HG03565 (cell line): ENCODE measurements around the gene RSPO3.

Experiments used
- ATAC-seq: cut with Tn5 transposase; IDR thresholded peaks from one replicate; pipeline ENCODE4 v1.9.1; 2021; ENCODE audit warnings: mild to moderate bottlenecking, moderate library complexity; ENCODE audit not compliant: unreplicated experiment

Gene RSPO3

DNA sequence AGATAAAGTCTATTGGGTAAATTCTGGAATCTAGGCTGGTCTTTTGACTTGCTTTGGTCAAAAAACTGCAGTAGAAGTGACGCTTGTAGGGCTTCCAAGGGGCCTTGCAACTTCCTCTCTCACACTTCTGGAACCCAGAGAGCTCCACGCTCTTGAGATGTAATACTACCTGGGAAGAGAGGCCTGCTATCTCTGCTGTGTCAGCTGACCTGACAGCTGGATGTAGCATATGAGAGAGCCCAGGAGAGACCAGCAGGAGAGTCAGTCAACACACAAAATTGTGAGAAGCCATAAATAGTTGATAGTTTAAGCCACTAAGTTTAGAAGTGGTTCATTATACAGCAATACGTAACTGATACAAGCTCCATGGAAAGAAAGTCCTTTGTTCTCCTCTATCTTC lies 7.8 kb upstream of the RSPO3 start:
- ATAC-seq, result no peak

- ATAC-seq, result no peak
Measured at GRCh38 chr6:127111526-127111925, 6.9 kb upstream of the RSPO3 start.

GRCh38 chr6:127114214-127114760 lies 4.2 kb upstream of the RSPO3 start:
- no peak for ATAC-seq

DNA sequence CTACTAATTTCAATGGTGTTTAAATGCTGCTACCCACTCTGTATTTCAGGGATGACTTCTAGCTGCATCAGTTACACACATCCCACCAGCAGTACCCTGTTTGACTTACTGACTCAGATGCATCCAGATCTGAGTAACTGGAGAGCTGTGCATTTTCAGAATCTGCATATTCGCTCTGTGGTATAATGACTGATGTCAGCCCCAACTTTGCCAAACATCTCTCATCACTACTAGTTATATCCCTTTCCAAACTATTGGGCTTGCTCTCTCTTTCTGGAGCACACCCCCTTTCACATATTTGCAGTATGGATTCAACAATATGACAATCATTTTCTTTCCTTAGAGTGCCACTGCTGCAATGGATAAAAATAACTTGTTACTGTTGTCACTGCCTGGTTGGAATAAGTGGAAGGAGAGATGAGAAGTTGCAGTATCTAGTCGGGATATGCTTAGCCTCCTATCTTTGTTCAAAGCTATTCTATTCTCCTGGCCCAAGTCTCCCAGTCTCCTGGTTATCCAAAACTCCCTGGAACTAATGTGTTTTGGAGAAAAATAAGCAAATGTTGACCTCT lies 3.3 kb upstream of the RSPO3 start:
- no peak for ATAC-seq

- ATAC-seq, result no peak
Measured at GRCh38 chr6:127115746-127116145, 2.7 kb upstream of the RSPO3 start.

GRCh38 chr6:127117979-127118297 lies 533 bp upstream of the RSPO3 start:
- no peak for ATAC-seq

DNA sequence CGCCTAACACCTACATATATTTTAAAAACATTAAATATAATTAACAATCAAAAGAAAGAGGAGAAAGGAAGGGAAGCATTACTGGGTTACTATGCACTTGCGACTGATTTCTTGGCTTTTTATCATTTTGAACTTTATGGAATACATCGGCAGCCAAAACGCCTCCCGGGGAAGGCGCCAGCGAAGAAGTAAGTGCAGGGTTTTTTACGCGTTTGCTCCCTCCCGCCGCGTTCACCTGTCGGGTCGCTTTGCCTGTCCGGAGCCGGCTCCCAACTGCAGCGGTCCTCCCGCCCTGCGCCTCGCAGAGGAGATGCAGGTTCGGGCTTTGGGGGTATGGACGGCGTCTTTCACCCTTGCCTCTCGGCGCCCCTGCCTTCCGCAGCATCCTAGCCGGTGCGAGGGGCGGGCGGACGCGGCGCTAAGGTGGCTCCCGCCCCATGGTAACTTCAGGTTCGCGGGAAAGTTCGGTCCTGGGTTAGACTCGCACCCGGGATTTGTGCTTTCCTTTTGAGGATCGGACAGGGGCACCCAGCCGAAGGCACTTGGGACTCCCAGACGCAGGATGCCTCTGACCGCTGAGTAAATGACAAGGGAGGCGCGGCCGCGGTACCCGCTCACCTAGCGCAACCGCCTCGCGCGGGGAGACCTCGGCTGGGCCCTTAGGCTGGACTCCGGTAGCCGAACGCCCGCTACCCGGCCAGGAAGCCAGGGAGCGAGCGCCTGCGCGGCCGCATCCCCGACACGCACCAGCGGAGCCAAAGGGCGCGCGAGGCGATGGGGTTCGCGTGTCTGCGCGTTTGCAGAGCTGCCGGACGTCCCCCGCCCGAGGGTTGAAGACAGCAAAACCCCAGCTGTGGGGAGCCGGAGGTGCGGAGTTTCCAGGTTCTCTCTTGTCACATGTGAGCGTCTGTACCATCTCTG lies 891 bp downstream of the RSPO3 start:
- ATAC-seq, result peak; percentile 34

GRCh38 chr6:127120023-127120786 lies 1.7 kb downstream of the RSPO3 start:
- ATAC-seq, result no peak

DNA sequence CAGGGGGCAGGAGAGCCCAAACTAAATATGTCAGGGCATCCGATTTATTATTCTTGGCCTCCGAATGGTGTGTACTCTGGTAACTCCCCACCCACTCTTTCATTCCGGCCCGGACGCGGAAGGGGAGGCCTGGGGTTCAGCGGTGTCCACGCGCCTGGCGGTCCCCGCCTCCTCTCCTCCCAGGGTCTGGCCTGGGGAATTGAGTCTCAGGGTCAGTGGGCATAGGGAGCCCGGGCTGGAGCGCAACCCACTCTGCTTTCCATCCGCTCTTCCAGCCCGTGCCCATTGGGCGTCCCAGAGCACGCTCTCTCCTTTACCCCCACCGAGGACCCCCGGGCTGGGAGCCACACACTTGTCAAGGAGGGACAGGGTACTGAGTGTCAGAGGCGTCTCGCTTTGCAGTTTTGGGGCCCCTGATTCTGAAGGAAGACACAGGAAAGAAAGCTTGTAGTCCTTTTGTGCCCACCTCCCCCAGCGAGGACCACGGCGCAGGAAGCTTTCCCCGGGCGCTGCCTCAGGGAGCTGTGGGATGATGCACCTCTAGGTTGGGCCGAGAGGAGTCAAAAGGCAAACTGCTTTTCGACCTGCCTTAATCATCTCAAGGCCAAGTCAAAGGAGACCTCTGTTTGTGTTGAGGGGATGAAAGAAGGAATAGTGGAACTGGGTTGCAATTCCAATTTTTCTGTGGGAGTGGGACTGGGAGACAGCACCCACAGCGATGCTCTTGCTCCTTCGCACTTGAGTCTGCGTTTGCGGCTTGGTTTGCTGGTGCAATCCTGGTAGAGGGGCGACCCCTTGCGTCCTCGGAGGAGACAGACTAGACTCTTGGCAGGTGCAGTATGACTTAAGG lies 2.5 kb downstream of the RSPO3 start:
- ATAC-seq, result peak; percentile 89

DNA sequence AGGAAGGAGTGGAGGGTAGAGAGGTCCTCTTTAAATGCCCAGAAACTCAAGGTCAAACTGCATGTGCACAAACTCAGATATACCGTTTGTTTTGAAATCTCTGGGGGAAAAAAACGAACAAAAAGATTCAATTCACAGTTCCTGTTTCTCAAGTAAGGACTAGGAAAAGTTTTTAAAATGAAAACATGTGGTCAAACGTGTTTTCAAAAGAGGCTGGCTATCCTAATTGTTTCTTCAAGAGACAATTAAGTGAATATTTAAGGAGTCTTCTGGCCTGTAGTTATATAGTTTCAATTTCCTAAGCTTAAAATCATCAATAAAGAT lies 3.1 kb downstream of the RSPO3 start:
- no peak for ATAC-seq

- no peak for ATAC-seq
Measured at GRCh38 chr6:127124172-127124571, 5.7 kb downstream of the RSPO3 start.

- ATAC-seq, result no peak
Measured at GRCh38 chr6:127124680-127125079, 6.2 kb downstream of the RSPO3 start.

DNA sequence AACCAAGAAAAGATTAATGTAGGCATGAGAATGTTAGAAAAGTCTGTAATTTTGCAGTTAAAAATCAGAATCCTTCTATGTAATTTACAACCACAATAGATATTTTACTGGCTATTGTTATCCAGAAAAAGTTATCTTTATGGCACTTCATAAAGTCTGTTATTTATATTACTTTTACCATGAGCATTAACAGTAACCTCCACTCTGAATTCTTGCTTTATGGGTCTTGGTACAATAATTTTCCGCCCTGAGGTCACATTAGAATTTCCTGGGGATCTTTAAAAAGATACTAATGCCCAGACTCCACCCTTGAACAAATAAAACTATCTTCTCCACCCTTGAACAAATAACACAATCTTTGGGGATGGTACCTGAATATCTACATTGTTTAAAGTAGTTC lies 9.6 kb downstream of the RSPO3 start:
- ATAC-seq, result no peak

GRCh38 chr6:127129251-127129650 lies 10.8 kb downstream of the RSPO3 start:
- no peak for ATAC-seq

GRCh38 chr6:127131275-127131674 lies 12.8 kb downstream of the RSPO3 start:
- no peak for ATAC-seq

DNA sequence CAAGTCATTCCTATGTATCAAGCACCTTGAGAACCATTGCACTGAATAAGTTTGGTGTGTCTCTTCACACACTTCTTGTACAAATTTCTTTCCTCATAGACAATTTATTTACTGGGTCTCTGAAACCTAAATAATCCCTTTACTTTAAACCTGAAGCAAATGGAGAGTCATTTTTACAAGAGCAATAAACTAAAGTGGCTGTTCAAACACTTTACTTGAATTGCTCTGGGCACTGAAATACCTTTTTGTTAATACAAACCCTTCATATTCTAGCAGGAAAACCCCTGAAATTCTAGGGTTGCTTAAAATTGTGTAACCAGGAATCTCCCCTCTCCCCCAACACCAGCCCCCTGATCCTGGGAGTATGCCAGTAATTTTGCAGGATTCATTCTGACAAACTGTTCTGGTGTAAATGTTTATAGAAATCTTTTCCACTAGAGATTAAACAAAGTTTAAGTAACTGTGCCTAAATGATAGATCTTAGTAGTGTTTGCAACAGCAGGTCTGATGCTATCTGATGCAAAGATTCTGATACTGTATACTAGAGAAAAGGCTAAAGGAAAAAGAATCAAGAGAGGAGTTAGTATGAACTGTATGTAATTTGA lies 13.4 kb downstream of the RSPO3 start:
- no peak for ATAC-seq

GRCh38 chr6:127134136-127134535 lies 15.7 kb downstream of the RSPO3 start:
- no peak for ATAC-seq

DNA sequence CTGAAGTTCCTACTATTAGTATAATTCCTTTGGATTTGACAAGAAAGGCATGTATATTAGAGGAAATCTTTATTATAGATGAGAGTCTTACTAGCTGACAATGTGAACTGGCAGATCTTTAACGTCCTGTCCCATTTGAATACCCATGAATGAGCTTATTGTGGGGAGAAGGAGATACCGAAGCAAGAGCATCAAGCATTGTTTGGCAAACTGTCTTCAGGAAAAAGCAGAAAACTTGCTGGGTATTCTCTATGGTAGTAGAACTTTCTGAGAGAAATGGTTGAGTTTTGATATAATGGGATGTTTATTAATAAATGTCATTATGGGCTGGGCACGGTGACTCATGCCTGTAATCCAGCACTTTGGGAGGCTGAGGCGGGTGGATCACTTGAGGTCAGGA lies 18.3 kb downstream of the RSPO3 start:
- ATAC-seq, result no peak

DNA sequence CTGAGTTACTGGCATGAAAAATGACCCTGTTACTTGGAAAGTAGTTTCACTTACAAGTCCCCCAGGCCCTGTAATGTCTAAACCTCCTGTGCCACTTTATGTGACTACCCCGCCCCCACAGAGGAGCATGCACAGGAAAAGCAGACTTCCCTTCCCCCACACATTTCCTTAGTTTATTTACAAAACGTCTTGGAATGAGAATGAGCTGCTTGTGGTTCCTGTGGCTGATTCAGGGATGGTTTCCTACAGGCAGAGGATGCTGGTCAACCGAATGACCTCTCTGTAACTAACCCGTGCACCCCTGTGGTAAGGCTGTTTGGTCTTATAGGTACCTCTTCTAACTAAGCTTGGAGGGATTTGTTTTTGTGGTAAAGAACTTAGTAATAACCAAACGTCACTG lies 28.5 kb downstream of the RSPO3 start:
- ATAC-seq, result no peak

GRCh38 chr6:127147534-127147933 lies 29.1 kb downstream of the RSPO3 start:
- no peak for ATAC-seq
